HepG2 (cell line): ENCODE results near the gene CPEB4. TPM values are rescaled to one million over a fixed set of nuclear protein-coding genes. Genes with fewer than 3 reads are reported as not detected.

Experiments
- ATAC-seq: fragments of 200-7000 bp; cut with Tn5 transposase; 3 replicates; pipeline ENCODE4 v1.9.1; 2020; ENCODE audit warnings: mild to moderate bottlenecking, moderate library complexity
- BruUV-seq: library from RNA; stranded (reverse); fragments of 400-500 nt; replicated peaks from 2 replicates; lab custom pipeline; 2021; lab: Mats Ljungman, UMichigan
- CTCF ChIA-PET: fragments of 300-600 bp; formaldehyde crosslinking; extraction: SDS; loops from one replicate; lab custom pipeline; 2021; ENCODE audit warnings: low total read pairs, inconsistent platforms, low intra/inter-chr PET ratio; lab: Yijun Ruan, JAX
- POLR2A ChIA-PET: fragments of 350-600 bp; sonication (Branson Sonifier 250); formaldehyde crosslinking; loops from one replicate; lab custom pipeline; 2020; ENCODE audit warnings: antibody characterized with exemption, inconsistent platforms; lab: Yijun Ruan, JAX
- DNase-seq: peaks from one replicate; pipeline ENCODE4 v3.0.0-alpha.2; 2015; ENCODE audit warnings: low spot score
- FAIRE-seq: peaks from 3 replicates; lab custom pipeline; 2011; peaks lifted over from hg19 to GRCh38; lab: Jason Lieb, UNC
- H2AFZ ChIP-seq: one replicate; pipeline ENCODE4 v1.6.1; 2011; ENCODE audit warnings: low read length, inconsistent platforms
- H3K27ac ChIP-seq: fragments of 300-600 bp; 3 replicates; pipeline ENCODE4 v1.8.0; 2011; ENCODE audit warnings: mixed run types, mild to moderate bottlenecking, mixed read lengths, low read length, inconsistent platforms; ENCODE audit not compliant: insufficient read depth; ENCODE audit errors: extremely low read length
- H3K27me3 ChIP-seq, 2 experiments: fragments of 200-600 bp in 1 of 2; 2 replicates in 1 of 2; 3 replicates in 1 of 2; pipeline versions ENCODE4 v1.6.0 to v1.8.0; 2011; ENCODE audit warnings: low read length in 2 of 2, mild to moderate bottlenecking in 2 of 2, moderate library complexity in 2 of 2, inconsistent platforms in 1 of 2; ENCODE audit not compliant: insufficient read depth in 2 of 2, control insufficient read depth in 1 of 2
- H3K36me3 ChIP-seq, 2 experiments: fragments of 200-600 bp in 1 of 2; replicated peaks in 1 of 2; 2 replicates in 1 of 2; 3 replicates in 1 of 2; pipeline versions ENCODE4 v1.5.1 to v1.8.0; 2011; ENCODE audit warnings: low read length in 2 of 2, inconsistent platforms in 1 of 2; ENCODE audit not compliant: insufficient read depth in 2 of 2, control insufficient read depth in 1 of 2
- H3K4me1 ChIP-seq: 2 replicates; pipeline ENCODE4 v1.5.1; 2012; ENCODE audit warnings: low read length, inconsistent platforms; ENCODE audit not compliant: insufficient read depth
- H3K4me2 ChIP-seq: 2 replicates; pipeline ENCODE4 v1.6.0; 2011; ENCODE audit warnings: low read depth, low read length, inconsistent platforms
- H3K4me3 ChIP-seq, 3 experiments: fragments of 200-600 bp in 1 of 3; sonication (generic), shearing (Covaris generic) in 1 of 3; replicated peaks in 1 of 3; 2 replicates each; pipeline ENCODE4 v1.5.1; 2011 to 2016; ENCODE audit warnings: low read length in 3 of 3, inconsistent platforms in 2 of 3, low read depth in 2 of 3, mild to moderate bottlenecking in 2 of 3, control low read depth in 1 of 3, mixed read lengths in 1 of 3; ENCODE audit not compliant: insufficient read depth in 1 of 3
- H3K79me2 ChIP-seq: one replicate; pipeline ENCODE4 v1.6.1; 2011; ENCODE audit warnings: low read length, inconsistent platforms; ENCODE audit not compliant: insufficient read depth
- H3K9ac ChIP-seq: 2 replicates; pipeline ENCODE4 v1.6.0; 2011; ENCODE audit warnings: mild to moderate bottlenecking, low read depth, low read length, inconsistent platforms; ENCODE audit not compliant: insufficient read depth
- H3K9me3 ChIP-seq: 2 replicates; pipeline ENCODE4 v1.5.1; 2012; ENCODE audit warnings: mild to moderate bottlenecking, low read length
- H4K20me1 ChIP-seq: 2 replicates; pipeline ENCODE4 v1.6.0; 2011; ENCODE audit warnings: inconsistent platforms, mild to moderate bottlenecking, low read length, moderate library complexity; ENCODE audit not compliant: insufficient read depth
- HNF1B ChIP-seq: sonication (generic); formaldehyde crosslinking; IDR thresholded peaks from 2 replicates; pipeline ENCODE4 v1.5.1; 2020; ENCODE audit warnings: mild to moderate bottlenecking, moderate library complexity, missing genetic modification reagents
- NCOA2 ChIP-seq: sonication (generic); formaldehyde crosslinking; IDR thresholded peaks from 2 replicates; pipeline ENCODE4 v1.8.0; 2022; ENCODE audit warnings: inconsistent platforms
- NFKBIZ ChIP-seq: IDR thresholded peaks from 2 replicates; pipeline ENCODE4 v1.6.1; 2018; ENCODE audit warnings: missing genetic modification reagents, missing compliant biosample characterization
- NR2F6 ChIP-seq, 2 experiments: IDR thresholded peaks; 2 replicates each; pipeline ENCODE4 v1.6.1; 2016; ENCODE audit warnings: antibody characterized with exemption in 1 of 2, mild to moderate bottlenecking in 1 of 2
- PITX1 ChIP-seq: sonication (generic); formaldehyde crosslinking; IDR thresholded peaks from 2 replicates; pipeline ENCODE4 v1.5.1; 2020; ENCODE audit warnings: mild to moderate bottlenecking, missing genetic modification reagents
- REPIN1 ChIP-seq: sonication (generic); formaldehyde crosslinking; IDR thresholded peaks from 2 replicates; pipeline ENCODE4 v1.8.0; 2022; ENCODE audit warnings: missing genetic modification reagents, low read depth, mild to moderate bottlenecking, borderline replicate concordance
- REST ChIP-seq, 2 experiments: IDR thresholded peaks; 2 replicates each; pipeline ENCODE4 v1.6.1; 2011 to 2012; ENCODE audit warnings: low read length in 2 of 2, borderline replicate concordance in 1 of 2, low read depth in 1 of 2, mild to moderate bottlenecking in 1 of 2, moderate library complexity in 1 of 2
- SMYD3 ChIP-seq: sonication (generic); formaldehyde crosslinking; IDR thresholded peaks from 2 replicates; pipeline ENCODE4 v1.8.1; 2023; ENCODE audit warnings: mild to moderate bottlenecking, missing genetic modification reagents
- SOX5 ChIP-seq: IDR thresholded peaks from 2 replicates; pipeline ENCODE4 v1.6.1; 2016; ENCODE audit warnings: borderline replicate concordance
- ZBTB38 ChIP-seq: sonication (generic); formaldehyde crosslinking; IDR thresholded peaks from 2 replicates; pipeline ENCODE4 v1.5.1; 2020; ENCODE audit warnings: mild to moderate bottlenecking, missing genetic modification reagents
- ZMYM2 ChIP-seq: sonication (generic); formaldehyde crosslinking; IDR thresholded peaks from 2 replicates; pipeline ENCODE4 v1.8.0; 2022; ENCODE audit warnings: mild to moderate bottlenecking, missing genetic modification reagents
- ZNF296 ChIP-seq: sonication (generic); formaldehyde crosslinking; conservative IDR thresholded peaks from 2 replicates; pipeline ENCODE4 v1.5.0; 2020; ENCODE audit warnings: mild to moderate bottlenecking, missing genetic modification reagents
- ZNF598 ChIP-seq: sonication (generic); formaldehyde crosslinking; IDR thresholded peaks from 2 replicates; pipeline ENCODE4 v1.5.1; 2020; ENCODE audit warnings: mild to moderate bottlenecking, missing genetic modification reagents, borderline replicate concordance
- ZNF766 ChIP-seq: sonication (generic); formaldehyde crosslinking; IDR thresholded peaks from 2 replicates; pipeline ENCODE4 v1.5.0; 2020; ENCODE audit warnings: missing genetic modification reagents, borderline replicate concordance
- ZNF772 ChIP-seq: sonication (generic); formaldehyde crosslinking; IDR thresholded peaks from 2 replicates; pipeline ENCODE4 v1.5.0; 2020; ENCODE audit warnings: mild to moderate bottlenecking, missing genetic modification reagents
- ZNF781 ChIP-seq: sonication (generic); formaldehyde crosslinking; IDR thresholded peaks from 2 replicates; pipeline ENCODE4 v1.5.1; 2020; ENCODE audit warnings: borderline replicate concordance, mild to moderate bottlenecking, missing genetic modification reagents; ENCODE audit errors: not compliant biosample characterization
- ZSCAN20 ChIP-seq: sonication (generic); formaldehyde crosslinking; IDR thresholded peaks from 2 replicates; pipeline ENCODE4 v1.4.0; 2020; ENCODE audit warnings: missing genetic modification reagents, mild to moderate bottlenecking, borderline replicate concordance
- WGBS: methylation state at CpG from one replicate; pipeline ENCODE4 v1.1.6; 2017; ENCODE audit warnings: low lambda C conversion rate; 5-methylcytosine and 5-hydroxymethylcytosine counted together
- in situ Hi-C: cut with HindIII; loops from 2 replicates; pipeline ENCODE4 v1.10.0; 2017; ENCODE audit warnings: low pct_unique_long_range_greater_than_20kb; ENCODE audit not compliant: extremely low pct_ligation_motif_present
- intact Hi-C: fragments of 100-400 bp; cut with micrococcal nuclease; formaldehyde crosslinking; loops from one replicate; pipeline ENCODE4 v1.10.0; 2022; ENCODE audit not compliant: unreplicated experiment
- polyA plus RNA-seq, 8 experiments: library from polyadenylated mRNA; depleted of rRNA in 3 of 8; stranded (reverse) in 7 of 8; unstranded in 1 of 8; fragments of >200 nt; fragmentation: Illumina TruSeq in 4 of 8; extraction: Trizol in 4 of 8; gene quantifications; 2 replicates each; pipeline versions ENCODE4 v1.2.1 to v1.2.3, GENCODE V29; 2011 to 2016; ENCODE audit warnings: low read depth in 4 of 8, missing spikeins in 1 of 8, mixed read lengths in 1 of 8; ENCODE audit not compliant: insufficient read depth in 1 of 8
- total RNA-seq, 5 experiments: library from RNA; depleted of rRNA; stranded (reverse); fragments of >200 nt; fragmentation: Illumina TruSeq; extraction: Trizol; gene quantifications; 2 replicates each; pipeline ENCODE4 v1.2.3, GENCODE V29; 2016; ENCODE audit warnings: low read depth in 1 of 5

The CPEB4 gene
- total and polyA plus RNA-seq, 2 of the 13 experiments (the other 11 are each of a cell fraction or from before 2014, with no cell fraction given) = 7.7 to 26.7 TPM

- no peaks in the 10 kb centered on the region; a peak in 1 of 5 replicates for H3K27me3 ChIP-seq
- ChIA-PET CTCF (no interaction called here), POLR2A (interaction anchor here (1.0 to 4.0 kb wide), 8 partner anchors 9 to 178 kb away, joined by 3 to 32 read pairs (median 6); partner anchors contain the start of gene CPEB4)
- H3K79me2 ChIP-seq = peaks cover 22% of the 10 kb centered on the region
- H3K4me1 ChIP-seq = peaks cover 74% of the 10 kb centered on the region
- in situ Hi-C loops = no loop called here
- H4K20me1 ChIP-seq = no peaks in the 10 kb centered on the region
- 46% methylated on average over 9 of the region's 9 CpGs for WGBS
- ATAC-seq = peak; percentile 96
- peak overlapping the region; percentile 54 for H3K4me2 ChIP-seq
- H3K27ac ChIP-seq = peak overlapping the region; percentile 73
- intact Hi-C loops = no loop called here
- no peak overlapping the region for H2AFZ ChIP-seq
- no TSS peak for BruUV-seq
- peak overlapping the region in 1 of 3 experiments; percentile 5; a peak in 2 of 6 replicates for H3K4me3 ChIP-seq
- H3K36me3 ChIP-seq = peaks cover 2 to 13% of the 10 kb centered on the region in 2 experiments; a peak in 4 of 5 replicates
- peak; percentile 95 for DNase-seq
- H3K9ac ChIP-seq = peak overlapping the region; percentile 42
- peak; percentile 74 for FAIRE-seq
- no peaks in the 10 kb centered on the region for H3K9me3 ChIP-seq
- peak; percentile 80; the same call in 1 of the 2 replicates for TF ChIP-seq PITX1
- peak; percentile 52; the same call in 1 of the 2 replicates for TF ChIP-seq NFKBIZ (CRISPR knock-in tag)
- peak; percentile 20 for TF ChIP-seq ZNF781
- TF ChIP-seq ZNF598 (CRISPR knock-in tag) = no peak
- peak; percentile 94 for TF ChIP-seq HNF1B (CRISPR knock-in tag)
- TF ChIP-seq REPIN1 (CRISPR knock-in tag) = 0 out of 2 replicates have a peak, but pooled peaks have one; percentile 54
- TF ChIP-seq NR2F6 (IDR thresholded peaks at IDR 0.05) = peak; percentile 94
- TF ChIP-seq NR2F6 (CRISPR knock-in tag; IDR thresholded peaks at IDR 0.05) = peak; percentile 97
- no peak for TF ChIP-seq ZSCAN20 (CRISPR knock-in tag)
- peak; percentile 83; the same call in 1 of the 2 replicates for TF ChIP-seq ZNF772
- no peak for TF ChIP-seq ZMYM2
- TF ChIP-seq SMYD3 (CRISPR knock-in tag) = peak; percentile 85
- TF ChIP-seq ZBTB38 = peak; percentile 56; the same call in 1 of the 2 replicates
- no peak for TF ChIP-seq ZNF296 (CRISPR knock-in tag)
- peak; percentile 98 for TF ChIP-seq NCOA2 (CRISPR knock-in tag)
- no peak for TF ChIP-seq ZNF766 (CRISPR knock-in tag)
- TF ChIP-seq REST (IDR thresholded peaks at IDR 0.05; ENCODE audit: borderline replicate concordance in 1 of 2, low read depth in 1 of 2, low read length in 2 of 2) = peak in 1 of 2 experiments; percentile 8; a peak in 1 of 4 replicates
- peak; percentile 100 for TF ChIP-seq SOX5 (CRISPR knock-in tag)
Observed at GRCh38 chr5:173941758-173942401, 53.7 kb downstream of the CPEB4 start.
